Nephron progenitor cell (in vitro differentiated cells): ENCODE measurements around the gene INSM1.

Source experiments
- DNase-seq: peaks from one replicate; pipeline ENCODE4 v3.0.0; 2021
- H3K27ac Mint-ChIP-seq: 2 replicates; pipeline ENCODE4 v1.8.0; 2021; ENCODE audit warnings: mild to moderate bottlenecking, moderate library complexity, mixed read lengths
- H3K27me3 Mint-ChIP-seq: 2 replicates; pipeline ENCODE4 v1.8.0; 2021; ENCODE audit warnings: mild to moderate bottlenecking, low read depth, mixed read lengths; ENCODE audit not compliant: poor library complexity
- H3K36me3 Mint-ChIP-seq: 2 replicates; pipeline ENCODE4 v1.8.0; 2021; ENCODE audit warnings: low read depth, mixed read lengths
- H3K4me1 Mint-ChIP-seq: 2 replicates; pipeline ENCODE4 v1.8.0; 2021; ENCODE audit warnings: mixed read lengths
- H3K4me3 Mint-ChIP-seq: 2 replicates; pipeline ENCODE4 v1.8.0; 2021; ENCODE audit warnings: mild to moderate bottlenecking, moderate library complexity, mixed read lengths
- H3K9me3 Mint-ChIP-seq: 2 replicates; pipeline ENCODE4 v1.8.0; 2021; ENCODE audit warnings: mild to moderate bottlenecking, moderate library complexity, mixed read lengths
- TF ChIP-seq, protein P1 (sequence below): fragments of 200-600 bp; sonication (generic); IDR thresholded peaks from 2 replicates; pipeline ENCODE4 v1.5.0; 2021; ENCODE audit warnings: antibody characterized with exemption

The INSM1 gene

DNA sequence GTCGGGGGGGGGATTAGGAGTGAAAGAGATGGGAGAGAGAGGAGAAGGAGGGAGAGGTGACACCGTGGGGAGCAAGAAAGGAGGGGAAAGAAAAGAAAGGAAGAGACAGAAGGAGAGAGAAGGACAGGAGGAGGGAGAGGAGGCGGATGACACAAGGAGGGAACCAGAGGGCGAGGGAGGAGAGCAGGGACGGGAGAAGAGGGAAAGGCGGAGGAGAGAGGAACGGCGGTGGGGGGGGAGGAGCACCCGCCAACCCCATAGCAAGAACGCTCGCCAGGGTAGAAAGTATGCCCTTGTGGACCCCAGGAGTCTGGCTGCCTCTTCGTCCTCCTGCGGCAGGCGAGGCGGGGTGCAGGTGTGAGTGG lies 4.5 kb upstream of the INSM1 start:
- peaks cover 91% of the 10 kb centered on the region for H3K27me3 Mint-ChIP-seq
- H3K4me1 Mint-ChIP-seq = peaks cover 10% of the 10 kb centered on the region
- no peak for DNase-seq
- H3K36me3 Mint-ChIP-seq = no peaks in the 10 kb centered on the region
- peaks cover 4% of the 10 kb centered on the region for H3K9me3 Mint-ChIP-seq
- TF ChIP-seq, protein P1, sequence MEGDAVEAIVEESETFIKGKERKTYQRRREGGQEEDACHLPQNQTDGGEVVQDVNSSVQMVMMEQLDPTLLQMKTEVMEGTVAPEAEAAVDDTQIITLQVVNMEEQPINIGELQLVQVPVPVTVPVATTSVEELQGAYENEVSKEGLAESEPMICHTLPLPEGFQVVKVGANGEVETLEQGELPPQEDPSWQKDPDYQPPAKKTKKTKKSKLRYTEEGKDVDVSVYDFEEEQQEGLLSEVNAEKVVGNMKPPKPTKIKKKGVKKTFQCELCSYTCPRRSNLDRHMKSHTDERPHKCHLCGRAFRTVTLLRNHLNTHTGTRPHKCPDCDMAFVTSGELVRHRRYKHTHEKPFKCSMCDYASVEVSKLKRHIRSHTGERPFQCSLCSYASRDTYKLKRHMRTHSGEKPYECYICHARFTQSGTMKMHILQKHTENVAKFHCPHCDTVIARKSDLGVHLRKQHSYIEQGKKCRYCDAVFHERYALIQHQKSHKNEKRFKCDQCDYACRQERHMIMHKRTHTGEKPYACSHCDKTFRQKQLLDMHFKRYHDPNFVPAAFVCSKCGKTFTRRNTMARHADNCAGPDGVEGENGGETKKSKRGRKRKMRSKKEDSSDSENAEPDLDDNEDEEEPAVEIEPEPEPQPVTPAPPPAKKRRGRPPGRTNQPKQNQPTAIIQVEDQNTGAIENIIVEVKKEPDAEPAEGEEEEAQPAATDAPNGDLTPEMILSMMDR = no peak
- H3K27ac Mint-ChIP-seq = no peak overlapping the region
- H3K4me3 Mint-ChIP-seq = no peak overlapping the region

DNA sequence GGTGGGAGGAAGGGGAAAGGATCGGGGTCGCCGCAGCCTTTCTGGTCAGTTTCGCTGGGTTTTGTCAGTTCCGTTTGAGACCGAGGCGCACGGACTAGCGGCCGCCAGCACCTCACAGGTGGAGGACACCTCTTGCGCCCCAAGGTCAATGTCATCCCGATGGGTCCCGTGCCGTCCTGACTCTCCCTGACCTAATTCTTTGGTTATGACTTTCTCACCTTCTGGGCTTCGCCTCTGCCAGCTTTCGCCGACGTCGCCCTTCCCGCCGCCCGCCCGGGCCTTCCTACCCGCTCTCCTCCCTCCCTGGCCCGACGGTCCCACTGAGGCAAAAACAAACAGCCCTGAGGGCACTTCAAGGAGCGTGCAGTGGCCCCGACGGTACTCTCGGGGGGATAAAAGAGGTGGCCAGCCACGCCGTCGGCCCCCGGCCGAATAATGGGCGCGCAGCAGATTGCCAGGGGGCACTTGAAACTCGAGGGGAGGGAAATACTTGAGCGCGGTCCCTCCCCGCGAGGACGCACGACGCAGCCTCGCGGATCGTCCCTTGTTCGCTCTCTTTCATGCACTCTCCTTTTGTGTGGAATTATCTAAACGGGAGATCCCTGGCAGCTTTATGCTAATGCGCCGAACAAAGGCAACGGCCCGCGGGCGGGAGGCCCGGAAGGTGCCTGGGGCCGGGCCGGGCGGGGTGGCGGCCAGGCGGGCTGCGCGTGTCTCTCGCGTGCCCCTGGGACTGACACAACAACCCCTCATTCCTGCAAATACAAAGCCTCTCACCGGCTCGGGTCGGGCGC lies 3.9 kb upstream of the INSM1 start:
- Mint-ChIP-seq H3K27me3 (peaks cover 90% of the 10 kb centered on the region), H3K27ac (no peak overlapping the region), H3K9me3 (no peaks in the 10 kb centered on the region), H3K4me1 (peaks cover 10% of the 10 kb centered on the region), H3K36me3 (no peaks in the 10 kb centered on the region), H3K4me3 (no peak overlapping the region)
- TF ChIP-seq, protein P1 = no peak
- peak; percentile 33 for DNase-seq

DNA sequence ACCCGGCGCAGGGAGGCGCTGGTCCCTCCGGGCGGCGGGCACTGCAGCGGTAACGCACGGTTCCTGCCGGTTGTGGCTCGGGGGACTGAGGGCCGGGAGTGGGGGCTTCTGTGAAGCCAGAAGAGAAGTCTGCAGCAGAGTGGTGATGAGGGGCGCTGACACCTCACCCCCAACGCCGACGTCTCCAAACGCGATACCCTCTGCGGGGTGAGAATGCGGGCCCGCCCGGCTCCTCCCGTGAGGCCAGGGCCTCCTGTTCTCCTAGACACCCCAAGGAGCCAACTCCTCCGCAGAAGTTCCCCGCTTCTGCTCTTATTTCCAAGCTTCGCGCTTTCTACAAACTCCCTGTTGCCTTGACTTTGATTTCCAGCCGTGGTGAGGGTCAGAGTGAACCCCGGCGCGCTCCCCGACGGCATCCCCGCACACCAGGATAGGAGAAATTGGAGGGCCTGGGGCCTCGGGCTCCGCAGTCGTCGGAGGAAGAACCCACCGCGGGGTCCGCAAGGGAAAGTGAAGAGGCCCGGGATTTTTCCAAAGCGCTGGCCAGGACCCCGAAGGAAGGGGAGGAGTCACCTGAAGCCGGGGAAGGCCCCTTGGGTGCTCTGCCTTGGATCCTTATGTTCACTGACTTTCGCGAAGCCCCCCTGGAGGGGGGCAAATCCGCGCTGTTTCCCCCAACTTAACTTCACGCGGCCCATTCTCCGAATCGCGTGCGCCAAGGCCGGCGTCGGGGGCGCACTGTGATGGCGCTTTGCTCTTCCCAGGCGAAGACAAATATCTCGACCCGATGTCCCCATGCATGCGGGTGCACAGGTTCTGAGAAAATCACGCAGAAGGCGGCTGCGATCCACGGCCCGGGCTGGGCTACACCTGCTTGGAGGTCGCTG lies 3.1 kb upstream of the INSM1 start:
- Mint-ChIP-seq H3K27me3 (peaks cover 89% of the 10 kb centered on the region), H3K4me1 (peaks cover 12% of the 10 kb centered on the region), H3K4me3 (no peak overlapping the region), H3K9me3 (no peaks in the 10 kb centered on the region), H3K36me3 (no peaks in the 10 kb centered on the region), H3K27ac (no peak overlapping the region)
- TF ChIP-seq, protein P1 = no peak
- DNase-seq = peak; percentile 16

DNA sequence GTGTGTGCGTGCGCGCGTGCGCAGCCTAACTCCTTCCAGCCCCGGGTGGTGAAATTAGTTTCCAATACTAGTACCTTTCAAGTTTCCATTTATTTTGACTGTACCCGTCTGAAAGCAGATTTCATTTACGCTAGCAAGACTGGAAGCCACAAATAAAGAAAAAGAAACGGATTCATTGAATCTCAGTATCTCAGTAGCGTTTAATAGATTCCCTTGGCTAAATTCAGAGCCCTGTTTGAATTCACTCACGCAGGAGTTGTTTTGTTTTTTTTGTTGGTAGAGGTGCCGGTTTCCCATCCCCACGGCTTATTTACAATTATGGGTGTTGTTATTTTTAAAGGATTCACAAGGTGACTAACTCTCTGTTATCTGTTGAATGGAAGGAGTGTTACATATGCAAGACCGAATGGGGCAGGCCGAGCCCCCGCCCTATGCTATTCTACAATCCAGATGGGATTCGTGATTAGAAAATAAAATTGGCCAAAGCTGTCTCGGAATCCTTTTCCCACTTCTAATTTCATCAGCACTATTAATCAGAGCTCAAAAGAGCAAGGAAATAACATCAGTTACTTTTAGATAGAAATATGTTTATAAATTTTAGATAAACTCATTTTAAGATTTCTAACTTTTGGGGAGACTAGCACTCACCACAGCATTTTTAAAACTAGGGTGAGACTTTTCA lies 2.3 kb upstream of the INSM1 start:
- Mint-ChIP-seq H3K36me3 (no peaks in the 10 kb centered on the region), H3K27me3 (peaks cover 89% of the 10 kb centered on the region), H3K9me3 (no peaks in the 10 kb centered on the region), H3K4me3 (no peak overlapping the region), H3K4me1 (peaks cover 17% of the 10 kb centered on the region), H3K27ac (no peak overlapping the region)
- TF ChIP-seq, protein P1 = no peak
- DNase-seq = no peak

DNA sequence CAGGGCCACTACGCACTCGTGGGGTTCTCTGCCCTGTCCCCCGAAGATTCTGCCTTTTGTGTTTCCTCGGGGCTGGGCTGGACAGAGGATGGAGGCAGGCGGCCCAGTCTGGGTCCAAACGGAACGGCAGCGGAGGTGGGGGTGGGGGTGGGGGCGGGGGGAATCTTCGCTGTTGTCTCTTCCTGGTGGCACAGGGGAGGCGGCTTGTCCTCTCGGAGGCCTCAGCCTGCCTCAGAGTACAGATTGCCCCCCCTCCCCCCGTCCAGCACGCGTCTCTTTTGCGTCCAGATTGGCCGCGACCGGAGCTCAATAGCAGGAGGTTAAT lies 1.4 kb upstream of the INSM1 start:
- H3K9me3 Mint-ChIP-seq = no peaks in the 10 kb centered on the region
- H3K27ac Mint-ChIP-seq = no peak overlapping the region
- peaks cover 89% of the 10 kb centered on the region for H3K27me3 Mint-ChIP-seq
- H3K36me3 Mint-ChIP-seq = no peaks in the 10 kb centered on the region
- TF ChIP-seq, protein P1 = no peak
- peaks cover 17% of the 10 kb centered on the region for H3K4me1 Mint-ChIP-seq
- no peak overlapping the region for H3K4me3 Mint-ChIP-seq
- DNase-seq = no peak
